ENCODE measurements around the gene LRIT2.

The LRIT2 gene, protein sequence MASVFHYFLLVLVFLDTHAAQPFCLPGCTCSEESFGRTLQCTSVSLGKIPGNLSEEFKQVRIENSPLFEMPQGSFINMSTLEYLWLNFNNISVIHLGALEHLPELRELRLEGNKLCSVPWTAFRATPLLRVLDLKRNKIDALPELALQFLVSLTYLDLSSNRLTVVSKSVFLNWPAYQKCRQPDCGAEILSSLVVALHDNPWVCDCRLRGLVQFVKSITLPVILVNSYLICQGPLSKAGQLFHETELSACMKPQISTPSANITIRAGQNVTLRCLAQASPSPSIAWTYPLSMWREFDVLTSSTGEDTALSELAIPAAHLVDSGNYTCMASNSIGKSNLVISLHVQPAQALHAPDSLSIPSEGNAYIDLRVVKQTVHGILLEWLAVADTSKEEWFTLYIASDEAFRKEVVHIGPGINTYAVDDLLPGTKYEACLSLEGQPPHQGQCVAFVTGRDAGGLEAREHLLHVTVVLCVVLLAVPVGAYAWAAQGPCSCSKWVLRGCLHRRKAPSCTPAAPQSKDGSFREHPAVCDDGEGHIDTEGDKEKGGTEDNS

GRCh38 chr10:84225427-84226173 lies at the start of gene LRIT2:
TSS of gene LRIT2 (minus strand) at chr10:84225544. CDS start at chr10:84225520, 24 bp downstream.
- no peak for DNase-seq

GRCh38 chr10:84270708-84271107 lies 45.4 kb upstream of the LRIT2 start:
- DNase-seq: no peak

- DNase-seq: no peak
Measured at GRCh38 chr10:84269773-84270172, 44.4 kb upstream of the LRIT2 start.

GRCh38 chr10:84269162-84269561 lies 43.8 kb upstream of the LRIT2 start:
- DNase-seq: no peak

- DNase-seq: peak; percentile 57
Measured at GRCh38 chr10:84267503-84268126, 42.3 kb upstream of the LRIT2 start.

DNA sequence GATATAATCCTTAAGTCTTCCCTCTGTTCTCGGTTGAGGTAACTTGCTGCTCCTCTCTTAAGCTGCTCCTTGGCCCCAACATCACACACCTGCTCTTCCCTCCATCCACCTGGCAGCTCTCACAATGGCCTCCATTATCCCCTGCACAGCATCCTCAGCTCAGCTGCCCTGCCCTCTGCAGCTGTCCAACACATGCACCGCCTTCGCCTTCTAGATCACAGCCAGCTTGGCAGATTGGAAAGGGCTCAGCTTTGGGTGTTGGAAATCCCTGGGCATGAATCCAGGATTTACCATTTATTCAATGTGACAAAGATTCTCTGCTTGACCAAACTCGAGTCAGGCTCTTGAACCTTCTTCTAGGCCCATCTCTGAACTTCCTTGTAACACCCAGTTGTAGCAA lies 40.1 kb upstream of the LRIT2 start:
- no peak for DNase-seq

- DNase-seq: peak; percentile 69
Measured at GRCh38 chr10:84264611-84265141, 39.3 kb upstream of the LRIT2 start.

- no peak for DNase-seq
Measured at GRCh38 chr10:84263716-84264115, 38.4 kb upstream of the LRIT2 start.

GRCh38 chr10:84262190-84262956 lies 37.0 kb upstream of the LRIT2 start:
- DNase-seq: no peak

DNA sequence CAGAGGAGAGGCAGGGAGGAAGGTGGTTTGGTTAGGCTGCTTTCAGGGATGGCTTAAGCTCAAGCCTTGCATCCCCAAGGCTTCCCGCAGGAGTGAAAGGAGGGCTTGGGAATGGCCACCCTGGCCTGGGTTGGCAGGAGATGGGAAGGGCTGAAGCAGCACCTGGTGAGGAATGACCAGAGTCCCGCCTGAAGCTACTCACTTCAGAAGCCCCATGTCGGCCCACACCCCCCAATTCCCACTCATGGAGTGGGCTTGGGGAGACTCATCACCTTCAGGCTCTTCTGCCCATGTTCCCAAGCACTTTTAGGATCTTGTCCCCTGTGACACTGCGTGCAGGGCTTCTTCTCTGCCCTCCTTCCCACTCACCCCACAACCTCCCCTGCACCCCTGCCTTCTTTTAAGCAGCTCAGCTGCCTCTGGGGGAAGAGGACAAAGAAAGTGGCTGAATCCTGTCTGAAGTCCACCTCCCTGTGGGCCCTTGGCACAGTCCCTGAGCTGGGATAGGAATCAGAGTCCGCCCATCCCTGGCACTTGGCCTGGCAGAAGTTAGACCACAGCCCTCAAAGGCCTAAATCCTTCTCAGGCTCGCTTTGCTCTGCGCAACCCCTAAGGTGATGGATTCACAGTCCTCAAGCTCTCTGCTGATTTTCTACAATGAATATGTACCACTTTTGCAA lies 36.0 kb upstream of the LRIT2 start:
- DNase-seq: no peak

DNA sequence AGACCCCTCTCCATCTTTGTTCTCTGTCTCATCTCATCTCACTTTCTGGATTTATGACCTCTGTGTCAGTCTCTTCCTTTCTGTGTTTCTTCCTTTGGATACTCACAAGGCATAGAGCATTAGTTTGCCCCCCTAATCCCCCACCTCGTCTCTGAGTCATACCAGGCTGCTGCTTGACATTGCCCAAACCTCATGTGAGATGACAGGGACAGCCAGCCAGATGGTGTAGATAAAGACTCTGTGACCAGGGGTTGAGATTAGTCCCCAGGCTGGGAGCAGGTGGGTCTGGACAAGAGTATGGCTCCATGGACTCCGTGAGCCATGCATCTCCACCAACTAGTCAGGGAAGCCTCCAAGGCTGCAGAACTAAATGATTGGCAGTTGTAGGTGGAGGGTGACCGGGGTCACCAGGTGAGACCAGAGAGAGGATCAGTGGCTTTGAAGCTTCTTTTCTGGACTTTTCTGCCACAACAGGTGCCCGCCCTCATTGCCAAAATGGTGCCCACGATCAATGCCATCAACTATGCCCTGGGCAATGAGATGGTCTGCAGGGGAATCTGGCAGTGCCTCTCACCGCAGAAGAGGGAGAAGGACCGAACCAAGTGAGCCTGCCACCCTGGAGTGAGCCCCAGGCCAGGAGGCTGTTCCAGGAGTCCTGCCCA lies 32.8 kb upstream of the LRIT2 start:
- no peak for DNase-seq

- no peak for DNase-seq
Measured at GRCh38 chr10:84257343-84258020, 32.1 kb upstream of the LRIT2 start.

DNA sequence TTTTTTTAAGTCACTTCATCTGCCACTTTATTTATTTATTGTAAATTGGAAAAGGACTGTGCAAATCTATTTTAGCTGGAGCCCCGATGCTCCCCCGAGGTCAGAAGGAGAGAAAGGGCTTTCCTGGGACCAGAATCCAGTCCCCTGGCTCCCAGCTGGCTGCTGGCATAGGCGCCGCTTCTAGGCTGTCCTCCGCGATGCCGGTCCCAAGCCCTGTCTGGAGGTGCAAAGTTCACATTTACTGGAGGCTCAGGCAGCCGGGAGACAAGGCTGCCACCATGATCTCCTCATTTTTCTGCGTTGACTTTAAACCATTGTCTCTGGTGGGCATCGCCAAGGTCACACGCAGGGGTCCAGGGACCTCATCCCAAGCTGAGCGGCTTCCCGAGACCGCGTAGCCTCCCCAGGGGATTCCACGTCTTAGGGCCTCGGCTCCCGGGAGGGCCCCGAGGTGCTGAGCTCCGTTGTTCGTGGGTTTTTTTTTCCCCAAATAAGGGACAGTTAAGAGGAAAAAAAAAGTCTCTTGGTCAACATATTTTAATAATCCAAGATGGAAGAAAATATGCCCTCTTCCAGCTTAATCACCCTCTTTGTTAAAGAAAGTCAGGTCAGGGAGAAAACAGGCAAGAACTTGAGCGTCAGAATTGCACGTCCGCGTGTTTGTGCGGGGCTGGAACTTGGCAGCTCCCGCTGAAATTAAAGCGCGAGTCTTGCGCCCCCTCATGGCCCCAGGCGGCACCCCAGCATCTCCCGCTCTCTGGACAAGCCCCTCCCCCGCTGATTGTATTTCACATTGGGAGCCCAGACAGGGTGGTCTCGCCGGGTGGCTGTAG lies 31.4 kb upstream of the LRIT2 start:
- DNase-seq: peak; percentile 13

GRCh38 chr10:84254552-84255478 lies 29.5 kb upstream of the LRIT2 start:
- DNase-seq: no peak

GRCh38 chr10:84248794-84249193 lies 23.4 kb upstream of the LRIT2 start:
- no peak for DNase-seq

GRCh38 chr10:84247496-84247895 lies 22.2 kb upstream of the LRIT2 start:
- DNase-seq: no peak

GRCh38 chr10:84244651-84245270 lies 19.4 kb upstream of the LRIT2 start, which contains the start of gene RGR:
TSS of gene RGR (plus strand) at chr10:84245053. CDS start at chr10:84245091, 38 bp downstream.
- DNase-seq: no peak

DNA sequence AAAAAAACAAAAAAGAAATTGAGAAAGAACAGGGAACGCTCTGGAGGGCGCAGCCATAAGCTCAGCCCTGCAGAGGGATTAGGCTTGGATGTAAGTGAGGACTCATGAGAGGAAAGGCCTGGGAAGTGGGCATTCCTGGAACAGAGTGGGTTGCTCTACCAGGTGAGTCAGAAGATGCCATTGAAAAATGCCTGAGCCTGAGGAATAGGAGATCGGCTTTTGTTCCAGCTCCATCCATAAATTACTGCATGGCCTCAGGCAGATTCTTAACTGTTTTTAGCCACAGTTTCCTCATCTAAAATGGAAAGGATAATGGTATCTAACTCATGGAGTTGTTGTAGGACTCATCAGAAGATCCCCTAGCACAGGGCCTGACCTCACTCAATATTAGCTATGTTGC lies 18.4 kb upstream of the LRIT2 start:
- DNase-seq: no peak

All from CD4-positive, alpha-beta T cell treated with Interleukin-12 subunit alpha and Interleukin-12 subunit beta, for 1 hour (primary cell).